Measurements from ENCODE around the gene ZBTB24. TPM values are rescaled to one million over a fixed set of nuclear protein-coding genes. Genes with fewer than 3 reads are reported as not detected.

ZBTB24 gene
- total RNA-seq, 4 donors from 2014 or later, result 7.0 to 10.9 (median 9.0) TPM

DNA sequence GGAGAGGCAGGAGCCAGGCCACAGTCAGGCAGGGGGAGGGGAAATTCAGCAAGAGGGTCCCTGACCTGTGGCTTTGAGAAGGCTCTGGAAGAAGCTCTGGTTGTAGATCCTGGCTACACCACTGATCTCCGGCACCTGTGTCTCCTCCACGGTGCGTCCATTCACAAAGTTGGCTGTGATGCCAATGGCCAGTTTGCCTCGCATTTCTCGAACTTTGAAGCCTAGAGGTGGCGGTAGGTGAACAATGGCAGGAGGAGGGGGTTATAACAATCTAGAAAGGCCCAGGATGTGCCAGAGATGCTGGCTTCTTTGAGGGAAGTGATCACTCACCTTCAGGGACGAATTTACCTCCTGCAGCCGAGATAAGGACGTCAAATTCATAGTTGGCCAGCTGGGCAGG is 30.8 kb downstream of the ZBTB24 start:
- TF ChIP-seq, protein P1, sequence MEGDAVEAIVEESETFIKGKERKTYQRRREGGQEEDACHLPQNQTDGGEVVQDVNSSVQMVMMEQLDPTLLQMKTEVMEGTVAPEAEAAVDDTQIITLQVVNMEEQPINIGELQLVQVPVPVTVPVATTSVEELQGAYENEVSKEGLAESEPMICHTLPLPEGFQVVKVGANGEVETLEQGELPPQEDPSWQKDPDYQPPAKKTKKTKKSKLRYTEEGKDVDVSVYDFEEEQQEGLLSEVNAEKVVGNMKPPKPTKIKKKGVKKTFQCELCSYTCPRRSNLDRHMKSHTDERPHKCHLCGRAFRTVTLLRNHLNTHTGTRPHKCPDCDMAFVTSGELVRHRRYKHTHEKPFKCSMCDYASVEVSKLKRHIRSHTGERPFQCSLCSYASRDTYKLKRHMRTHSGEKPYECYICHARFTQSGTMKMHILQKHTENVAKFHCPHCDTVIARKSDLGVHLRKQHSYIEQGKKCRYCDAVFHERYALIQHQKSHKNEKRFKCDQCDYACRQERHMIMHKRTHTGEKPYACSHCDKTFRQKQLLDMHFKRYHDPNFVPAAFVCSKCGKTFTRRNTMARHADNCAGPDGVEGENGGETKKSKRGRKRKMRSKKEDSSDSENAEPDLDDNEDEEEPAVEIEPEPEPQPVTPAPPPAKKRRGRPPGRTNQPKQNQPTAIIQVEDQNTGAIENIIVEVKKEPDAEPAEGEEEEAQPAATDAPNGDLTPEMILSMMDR (IDR thresholded peaks at IDR 0.05; ENCODE audit: low read depth), result no peak

DNA sequence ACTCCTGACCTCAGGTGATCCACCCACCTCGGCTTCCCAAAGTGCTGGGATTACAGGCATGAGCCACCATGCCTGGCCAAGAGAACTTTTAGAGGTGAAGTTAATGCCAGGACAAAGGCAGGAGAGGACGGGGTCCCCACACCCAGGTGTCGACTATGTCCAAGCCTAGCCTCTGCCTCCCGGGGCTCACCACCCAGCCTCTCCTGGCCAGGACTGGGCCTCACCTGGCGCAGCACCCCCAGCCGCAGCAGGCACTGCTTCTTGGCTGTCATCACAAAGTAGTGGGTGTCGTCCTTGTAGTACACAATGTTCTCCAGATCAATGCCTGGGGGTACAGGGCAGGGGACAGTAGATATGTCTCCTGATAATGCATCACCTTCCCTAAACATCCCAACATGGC is 31.6 kb downstream of the ZBTB24 start:
- TF ChIP-seq, protein P1 (IDR thresholded peaks at IDR 0.05; ENCODE audit: low read depth), result no peak

DNA sequence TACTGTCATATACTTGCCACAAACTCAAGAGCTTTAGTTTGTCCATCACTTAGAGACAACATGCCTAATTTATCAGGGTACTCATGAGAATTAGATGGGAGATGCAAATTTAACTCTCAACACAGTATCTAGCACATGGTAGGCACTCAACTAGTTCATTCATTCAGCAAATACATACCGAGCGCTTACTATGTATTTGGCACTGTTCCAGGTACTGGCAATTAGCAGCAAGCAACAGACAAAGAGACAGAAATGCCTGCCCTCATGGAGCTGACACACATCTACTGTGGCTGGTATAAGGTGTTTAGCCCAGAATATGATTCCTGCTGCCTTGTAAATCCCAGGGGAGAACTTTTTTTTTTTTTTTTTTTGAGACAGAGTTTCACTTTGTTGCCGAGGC is 32.2 kb downstream of the ZBTB24 start:
- TF ChIP-seq, protein P1 (IDR thresholded peaks at IDR 0.05; ENCODE audit: low read depth), result no peak

DNA sequence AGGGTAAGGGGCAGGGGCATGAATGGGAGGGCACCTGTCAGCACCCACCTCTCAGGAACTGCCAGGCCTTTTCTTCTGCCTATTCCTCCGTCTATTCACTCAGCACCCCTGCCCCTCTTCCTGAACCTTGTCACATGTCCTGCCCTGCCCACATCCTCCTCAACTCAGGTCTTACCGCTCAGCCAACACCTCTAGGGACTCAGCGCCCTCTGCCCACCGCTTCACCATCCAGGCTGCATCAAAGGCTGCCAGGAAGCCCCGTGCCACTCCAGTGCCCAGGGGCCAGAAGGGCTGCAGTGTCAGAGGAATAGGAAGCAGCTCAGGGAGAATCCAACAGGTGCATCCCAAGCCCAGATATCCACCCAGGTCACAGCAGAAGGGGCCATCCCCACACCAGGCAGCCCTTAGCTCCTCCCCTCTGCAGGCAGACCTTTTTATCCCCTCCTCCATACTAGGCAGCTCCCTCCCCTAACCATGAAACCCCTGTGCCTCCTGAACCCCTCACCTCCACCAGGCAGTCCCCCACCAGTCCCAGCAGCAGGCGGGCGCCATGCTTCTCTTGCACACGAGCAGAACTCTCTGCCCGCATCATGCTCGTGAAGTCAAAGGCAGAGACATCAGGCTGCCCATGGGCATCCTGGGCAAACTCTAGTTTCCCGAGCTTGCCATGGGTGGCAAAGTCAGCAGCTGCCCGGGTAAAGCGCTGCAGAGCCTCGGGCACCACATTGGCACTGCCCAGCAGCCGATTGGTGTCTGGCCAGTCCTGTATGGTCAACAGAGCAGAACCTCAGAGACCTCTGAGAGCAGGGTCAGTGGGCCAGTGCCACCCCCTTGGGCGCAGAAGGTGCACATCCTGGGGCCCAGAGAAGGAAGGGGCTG is 33.0 kb downstream of the ZBTB24 start:
- TF ChIP-seq, protein P1 (IDR thresholded peaks at IDR 0.05; ENCODE audit: low read depth), result no peak

DNA sequence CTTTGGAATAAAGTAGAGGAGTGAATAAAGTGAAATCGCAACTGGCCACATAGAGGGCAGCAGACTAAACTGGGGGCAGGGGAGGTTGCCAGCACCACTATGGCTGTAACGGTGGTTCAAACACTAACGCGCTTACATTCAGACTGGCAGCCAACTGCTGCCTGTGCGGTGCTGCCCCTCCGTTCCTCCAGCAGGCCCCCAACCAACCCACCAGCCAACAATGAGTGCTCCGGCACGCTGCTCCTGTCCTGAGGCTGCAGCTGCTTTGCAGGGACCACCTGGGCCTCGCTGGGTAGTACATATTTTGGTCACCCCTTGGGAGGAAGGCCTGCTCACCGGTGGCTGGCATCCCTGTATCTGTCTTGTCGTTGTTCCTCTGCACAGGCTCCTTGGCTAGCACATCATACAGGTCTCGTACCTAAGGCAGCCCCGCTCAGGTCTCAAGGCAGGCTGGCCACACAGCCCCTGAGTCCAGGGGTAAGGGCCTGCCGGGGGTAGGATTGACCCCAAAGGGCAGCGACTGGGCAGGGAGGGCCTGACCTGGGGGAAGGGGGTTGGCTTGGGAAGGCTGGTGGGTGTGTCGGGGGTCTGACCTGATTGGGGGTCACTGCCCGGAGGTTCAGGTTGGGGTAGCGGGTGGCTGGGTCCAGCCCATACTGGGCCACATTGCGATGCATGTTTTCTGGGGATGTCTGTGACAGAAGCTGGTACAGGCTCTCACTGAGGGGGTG is 33.8 kb downstream of the ZBTB24 start:
- TF ChIP-seq, protein P1 (IDR thresholded peaks at IDR 0.05; ENCODE audit: low read depth), result no peak

DNA sequence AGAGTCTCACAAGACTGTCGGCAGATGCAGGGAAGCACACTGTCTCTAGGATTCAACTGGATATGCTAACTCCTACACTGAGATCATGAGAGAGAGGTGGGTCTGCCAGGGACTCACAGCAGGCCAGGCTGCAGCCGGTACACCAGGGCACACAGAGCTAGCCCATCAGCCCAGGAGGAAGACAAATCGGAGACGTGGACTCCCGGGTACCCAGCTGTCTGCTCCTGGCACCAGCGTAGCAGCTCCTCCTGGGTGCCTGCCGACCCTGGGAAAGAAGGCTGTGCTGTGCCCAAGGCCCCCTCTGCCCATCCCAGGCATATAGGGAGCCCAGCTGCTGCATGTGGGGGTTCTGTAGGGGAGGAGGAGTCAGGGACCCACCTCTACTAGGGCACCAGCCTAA is 34.4 kb downstream of the ZBTB24 start:
- TF ChIP-seq, protein P1 (IDR thresholded peaks at IDR 0.05; ENCODE audit: low read depth), result no peak

DNA sequence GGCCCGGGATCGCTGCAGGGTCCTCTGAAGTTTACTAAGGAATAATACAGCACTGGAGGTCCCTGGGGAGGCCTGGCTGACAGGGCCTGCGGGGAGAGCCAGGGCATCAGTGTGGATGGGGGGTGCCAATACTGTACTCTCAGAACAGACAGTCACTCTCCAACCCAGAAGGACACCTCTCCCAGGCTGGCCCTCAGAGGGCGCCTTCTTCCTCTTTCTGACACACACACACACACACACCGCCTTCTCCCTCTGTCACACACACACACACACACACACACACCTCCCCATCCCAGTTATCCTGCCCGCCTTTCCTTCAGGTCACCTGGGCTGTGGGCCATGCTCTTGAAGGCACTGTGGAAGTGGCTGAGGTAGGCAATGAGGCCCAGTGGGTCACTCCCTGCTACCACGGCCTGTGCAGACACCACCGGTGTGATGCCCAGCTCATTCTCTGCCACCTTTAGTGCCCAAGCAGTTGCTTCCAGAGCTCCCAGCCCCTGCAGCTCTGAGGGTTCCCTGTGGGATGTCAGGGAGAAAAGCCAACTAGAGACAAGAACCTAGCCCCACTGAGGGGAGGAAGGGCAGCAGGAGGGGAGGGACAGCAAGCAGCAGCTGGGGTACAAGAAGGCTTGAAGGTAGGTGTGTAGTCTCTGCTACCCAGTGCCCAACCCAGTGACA is 35.0 kb downstream of the ZBTB24 start:
- TF ChIP-seq, protein P1 (IDR thresholded peaks at IDR 0.05; ENCODE audit: low read depth), result no peak
